ENCODE data around the gene BCAS3. TPM values are rescaled to one million over a fixed set of nuclear protein-coding genes. Genes with fewer than 3 reads are reported as not detected.

The BCAS3 gene
- total RNA-seq, 2 experiments from 2014 or later, result 20.1 to 31.8 TPM

DNA sequence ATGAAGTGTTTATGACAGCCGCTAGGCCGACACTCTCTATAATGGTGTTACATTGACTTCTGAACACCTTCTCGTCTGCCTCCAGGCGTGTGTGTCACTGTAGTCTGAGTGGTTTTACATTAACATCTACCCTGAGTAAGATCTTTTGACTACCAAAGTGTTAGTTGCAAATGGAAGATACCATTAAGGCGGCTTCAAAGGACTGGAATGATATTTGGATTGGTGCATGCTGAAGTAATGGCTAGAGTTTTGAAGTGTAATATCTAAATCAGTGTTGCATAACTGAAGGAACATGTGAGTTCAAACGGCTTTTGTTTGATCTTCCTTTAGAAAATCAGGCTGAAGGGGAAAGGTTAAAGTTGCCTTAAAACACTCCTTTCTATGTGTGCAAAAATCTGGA is 52.2 kb downstream of the BCAS3 start:
- no peaks in the 10 kb centered on the region for H3K27me3 ChIP-seq (ENCODE audit: control insufficient read depth in 1 of 2, insufficient read depth in 2 of 2, low read length in 2 of 2)
- H3K4me1 Mint-ChIP-seq (ENCODE audit: low read depth), result peaks cover 14% of the 10 kb centered on the region
- DNase-seq, result no peak
- H3K9me3 Mint-ChIP-seq, result no peaks in the 10 kb centered on the region
- CTCF ChIA-PET, result interaction anchor here (0.7 kb wide), 1 partner anchor 309 kb away, joined by 3 read pairs; no protein-coding TSS in a partner anchor
- H3K4me3 ChIP-seq (ENCODE audit: low read length), result no peak overlapping the region
- H3K9me3 ChIP-seq (ENCODE audit: control insufficient read depth in 1 of 2, insufficient read depth in 1 of 2, low read length in 2 of 2), result no peaks in the 10 kb centered on the region
- H3K36me3 Mint-ChIP-seq (ENCODE audit: low read depth), result peaks cover 15% of the 10 kb centered on the region
- POLR2A ChIA-PET, result no interaction called here
- TF ChIP-seq, protein P1, sequence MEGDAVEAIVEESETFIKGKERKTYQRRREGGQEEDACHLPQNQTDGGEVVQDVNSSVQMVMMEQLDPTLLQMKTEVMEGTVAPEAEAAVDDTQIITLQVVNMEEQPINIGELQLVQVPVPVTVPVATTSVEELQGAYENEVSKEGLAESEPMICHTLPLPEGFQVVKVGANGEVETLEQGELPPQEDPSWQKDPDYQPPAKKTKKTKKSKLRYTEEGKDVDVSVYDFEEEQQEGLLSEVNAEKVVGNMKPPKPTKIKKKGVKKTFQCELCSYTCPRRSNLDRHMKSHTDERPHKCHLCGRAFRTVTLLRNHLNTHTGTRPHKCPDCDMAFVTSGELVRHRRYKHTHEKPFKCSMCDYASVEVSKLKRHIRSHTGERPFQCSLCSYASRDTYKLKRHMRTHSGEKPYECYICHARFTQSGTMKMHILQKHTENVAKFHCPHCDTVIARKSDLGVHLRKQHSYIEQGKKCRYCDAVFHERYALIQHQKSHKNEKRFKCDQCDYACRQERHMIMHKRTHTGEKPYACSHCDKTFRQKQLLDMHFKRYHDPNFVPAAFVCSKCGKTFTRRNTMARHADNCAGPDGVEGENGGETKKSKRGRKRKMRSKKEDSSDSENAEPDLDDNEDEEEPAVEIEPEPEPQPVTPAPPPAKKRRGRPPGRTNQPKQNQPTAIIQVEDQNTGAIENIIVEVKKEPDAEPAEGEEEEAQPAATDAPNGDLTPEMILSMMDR (IDR thresholded peaks at IDR 0.05), result no peak
- no peak for ATAC-seq (ENCODE audit: poor library complexity)
- no peaks in the 10 kb centered on the region for H3K4me1 ChIP-seq (ENCODE audit: insufficient read depth, low read length)
- intact Hi-C loops (cut with DNase I, micrococcal nuclease), result loop anchor here in 1 of 2 experiments (10.0 kb wide), 1 partner anchor 675 kb away; no protein-coding TSS in a partner anchor
- no peak overlapping the region for H3K4me3 Mint-ChIP-seq
- H3K36me3 ChIP-seq (ENCODE audit: insufficient read depth, low read length), result no peaks in the 10 kb centered on the region
- H3K27me3 Mint-ChIP-seq, result no peaks in the 10 kb centered on the region
- no peak overlapping the region for H3K27ac Mint-ChIP-seq
- H3K27ac ChIP-seq (ENCODE audit: low read depth in 1 of 2, low read length in 2 of 2), result no peak overlapping the region

DNA sequence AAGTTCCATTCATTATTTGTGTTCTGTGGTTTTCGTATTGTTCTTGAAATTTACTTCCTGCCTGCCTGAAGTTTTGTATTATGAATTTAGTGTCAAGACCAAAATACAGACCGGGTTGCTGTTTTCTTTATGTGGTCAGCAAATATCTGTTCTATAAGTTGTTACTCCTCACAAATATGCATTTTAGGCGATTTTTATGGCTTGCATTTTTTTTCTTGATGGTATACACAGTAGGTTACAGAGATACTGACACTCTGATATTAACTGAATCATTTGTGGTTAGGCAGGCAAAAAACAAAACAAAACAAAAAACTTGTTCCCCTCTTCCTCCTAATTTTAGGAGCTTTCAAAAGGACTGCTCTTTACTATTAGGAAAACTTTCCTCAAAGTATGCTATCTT is 52.6 kb downstream of the BCAS3 start:
- ATAC-seq (ENCODE audit: poor library complexity), result no peak
- H3K4me3 ChIP-seq (ENCODE audit: low read length), result no peak overlapping the region
- Mint-ChIP-seq H3K27me3 (no peaks in the 10 kb centered on the region), H3K36me3 (ENCODE audit: low read depth) (peaks cover 15% of the 10 kb centered on the region), H3K4me3 (no peak overlapping the region), H3K27ac (no peak overlapping the region), H3K4me1 (ENCODE audit: low read depth) (peaks cover 14% of the 10 kb centered on the region), H3K9me3 (no peaks in the 10 kb centered on the region)
- H3K27ac ChIP-seq (ENCODE audit: low read depth in 1 of 2, low read length in 2 of 2), result no peak overlapping the region
- no peak for DNase-seq
- no peaks in the 10 kb centered on the region for H3K4me1 ChIP-seq (ENCODE audit: insufficient read depth, low read length)
- ChIA-PET CTCF (no interaction called here), POLR2A (no interaction called here)
- no peaks in the 10 kb centered on the region for H3K27me3 ChIP-seq (ENCODE audit: control insufficient read depth in 1 of 2, insufficient read depth in 2 of 2, low read length in 2 of 2)
- intact Hi-C loops (cut with DNase I, micrococcal nuclease), result no loop called here
- no peaks in the 10 kb centered on the region for H3K36me3 ChIP-seq (ENCODE audit: insufficient read depth, low read length)
- TF ChIP-seq, protein P1 (IDR thresholded peaks at IDR 0.05), result no peak
- no peaks in the 10 kb centered on the region for H3K9me3 ChIP-seq (ENCODE audit: control insufficient read depth in 1 of 2, insufficient read depth in 1 of 2, low read length in 2 of 2)

DNA sequence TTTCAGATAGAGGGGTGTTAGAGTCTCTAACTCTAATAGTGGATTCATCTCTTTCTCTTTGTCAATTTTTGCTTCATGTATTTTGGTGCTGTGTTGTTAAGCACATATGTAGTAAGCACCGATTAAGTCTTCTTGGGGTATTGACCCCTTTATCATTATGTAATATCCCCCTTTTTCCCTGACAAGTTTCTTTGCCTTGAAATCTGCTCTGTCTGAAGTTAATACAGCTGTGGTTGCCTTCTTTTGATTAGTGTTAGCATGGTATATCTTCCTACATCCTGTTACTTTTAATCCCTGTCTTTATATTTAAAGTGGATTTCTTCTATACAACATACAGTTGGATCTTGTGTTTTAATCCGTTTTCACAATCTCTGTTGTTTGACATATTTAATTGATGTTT is 60.6 kb downstream of the BCAS3 start:
- Mint-ChIP-seq H3K9me3 (no peaks in the 10 kb centered on the region), H3K27ac (no peak overlapping the region), H3K27me3 (no peaks in the 10 kb centered on the region), H3K4me3 (no peak overlapping the region), H3K36me3 (ENCODE audit: low read depth) (peaks cover 12% of the 10 kb centered on the region), H3K4me1 (ENCODE audit: low read depth) (peaks cover 4% of the 10 kb centered on the region)
- TF ChIP-seq, protein P1 (IDR thresholded peaks at IDR 0.05), result no peak
- Histone ChIP-seq H3K9me3 (ENCODE audit: control insufficient read depth in 1 of 2, insufficient read depth in 1 of 2, low read length in 2 of 2) (no peaks in the 10 kb centered on the region), H3K36me3 (ENCODE audit: insufficient read depth, low read length) (no peaks in the 10 kb centered on the region), H3K27me3 (ENCODE audit: control insufficient read depth in 1 of 2, insufficient read depth in 2 of 2, low read length in 2 of 2) (no peaks in the 10 kb centered on the region), H3K27ac (ENCODE audit: low read depth in 1 of 2, low read length in 2 of 2) (no peak overlapping the region), H3K4me3 (ENCODE audit: low read length) (no peak overlapping the region), H3K4me1 (ENCODE audit: insufficient read depth, low read length) (no peaks in the 10 kb centered on the region)
- DNase-seq (no peak), ATAC-seq (ENCODE audit: poor library complexity) (no peak)
- intact Hi-C loops (cut with DNase I, micrococcal nuclease), result no loop called here
- POLR2A ChIA-PET, result no interaction called here
- CTCF ChIA-PET, result no interaction called here
